HepG2 (cell line): ENCODE data around the gene KIF2C. TPM values are rescaled to one million over a fixed set of nuclear protein-coding genes. Genes with fewer than 3 reads are reported as not detected.
A peak's percentile ranks its signal among the peaks of the same experiment; 100 is the strongest.

ENCODE experiments used
- ARID2 ChIP-seq: sonication (generic); formaldehyde crosslinking; IDR thresholded peaks from 2 replicates; pipeline ENCODE4 v1.8.1; 2022; ENCODE audit warnings: mild to moderate bottlenecking, missing genetic modification reagents, borderline replicate concordance
- ATF7 ChIP-seq, 2 experiments: fragments of 450-650 bp in 1 of 2; sonication (generic) in 1 of 2; formaldehyde crosslinking in 1 of 2; IDR thresholded peaks; 2 replicates each; pipeline versions ENCODE4 v1.4.0 to v1.6.1; 2016 to 2020; ENCODE audit warnings: antibody characterized with exemption in 1 of 2, mild to moderate bottlenecking in 1 of 2, missing genetic modification reagents in 1 of 2
- CCAR2 ChIP-seq: fragments of 200-400 bp; formaldehyde crosslinking; optimal IDR thresholded peaks from 2 replicates; pipeline ENCODE3; 2018; ENCODE audit warnings: low read depth, mild to moderate bottlenecking, low read length, moderate library complexity
- DPF2 ChIP-seq: sonication (generic); formaldehyde crosslinking; IDR thresholded peaks from 2 replicates; pipeline ENCODE4 v1.4.0; 2020; ENCODE audit warnings: mild to moderate bottlenecking, low read depth, missing genetic modification reagents, borderline replicate concordance
- FOXK2 ChIP-seq: fragments of 450-650 bp; IDR thresholded peaks from 2 replicates; pipeline ENCODE4 v1.6.1; 2016
- MTF1 ChIP-seq: sonication (generic); formaldehyde crosslinking; IDR thresholded peaks from 2 replicates; pipeline ENCODE4 v1.5.0; 2020; ENCODE audit warnings: missing genetic modification reagents
- MXD3 ChIP-seq: IDR thresholded peaks from 2 replicates; pipeline ENCODE4 v1.6.1; 2016; ENCODE audit warnings: mild to moderate bottlenecking, missing biosample characterization, missing genetic modification reagents
- NFKB2 ChIP-seq: sonication (generic); formaldehyde crosslinking; IDR thresholded peaks from 2 replicates; pipeline ENCODE4 v1.4.0; 2020; ENCODE audit warnings: missing genetic modification reagents, borderline replicate concordance
- PCBP2 ChIP-seq: fragments of 200-400 bp; formaldehyde crosslinking; optimal IDR thresholded peaks from 2 replicates; pipeline ENCODE3; 2018; ENCODE audit warnings: low read length, low read depth; ENCODE audit not compliant: poor library complexity, severe bottlenecking
- SKI ChIP-seq: fragments of 450-650 bp; IDR thresholded peaks from one replicate; pipeline ENCODE4 v1.6.1; 2018; ENCODE audit warnings: mild to moderate bottlenecking; ENCODE audit not compliant: partially characterized antibody
- SMYD3 ChIP-seq: sonication (generic); formaldehyde crosslinking; IDR thresholded peaks from 2 replicates; pipeline ENCODE4 v1.8.1; 2023; ENCODE audit warnings: mild to moderate bottlenecking, missing genetic modification reagents
- THAP7 ChIP-seq: sonication (generic); formaldehyde crosslinking; IDR thresholded peaks from 2 replicates; pipeline ENCODE4 v1.8.1; 2023; ENCODE audit warnings: mild to moderate bottlenecking, missing genetic modification reagents
- TRIM24 ChIP-seq: sonication (generic); formaldehyde crosslinking; IDR thresholded peaks from 2 replicates; pipeline ENCODE4 v1.8.0; 2022; ENCODE audit warnings: mild to moderate bottlenecking, missing genetic modification reagents
- ZFP41 ChIP-seq: sonication (generic); formaldehyde crosslinking; IDR thresholded peaks from 2 replicates; pipeline ENCODE4 v1.4.0; 2020; ENCODE audit warnings: mild to moderate bottlenecking, missing genetic modification reagents, borderline replicate concordance
- ZNF629 ChIP-seq: sonication (generic); formaldehyde crosslinking; conservative IDR thresholded peaks from 2 replicates; pipeline ENCODE4 v1.5.0; 2020; ENCODE audit warnings: missing genetic modification reagents
- ZNF710 ChIP-seq: sonication (generic); formaldehyde crosslinking; IDR thresholded peaks from 2 replicates; pipeline ENCODE4 v1.5.0; 2020; ENCODE audit warnings: mild to moderate bottlenecking, missing genetic modification reagents, borderline replicate concordance
- ZNF839 ChIP-seq: sonication (generic); formaldehyde crosslinking; IDR thresholded peaks from 2 replicates; pipeline ENCODE4 v1.4.0; 2020; ENCODE audit warnings: missing genetic modification reagents, mild to moderate bottlenecking, borderline replicate concordance
- polyA plus RNA-seq, 8 experiments: library from polyadenylated mRNA; depleted of rRNA in 3 of 8; stranded (reverse) in 7 of 8; unstranded in 1 of 8; fragments of >200 nt; fragmentation: Illumina TruSeq in 4 of 8; extraction: Trizol in 4 of 8; gene quantifications; 2 replicates each; pipeline versions ENCODE4 v1.2.1 to v1.2.3, GENCODE V29; 2011 to 2016; ENCODE audit warnings: low read depth in 4 of 8, missing spikeins in 1 of 8, mixed read lengths in 1 of 8; ENCODE audit not compliant: insufficient read depth in 1 of 8
- total RNA-seq, 5 experiments: library from RNA; depleted of rRNA; stranded (reverse); fragments of >200 nt; fragmentation: Illumina TruSeq; extraction: Trizol; gene quantifications; 2 replicates each; pipeline ENCODE4 v1.2.3, GENCODE V29; 2016; ENCODE audit warnings: low read depth in 1 of 5

KIF2C gene
- total and polyA plus RNA-seq, 2 of the 13 experiments (the other 11 are each of a cell fraction or from before 2014, with no cell fraction given) = 29.7 to 53.7 TPM

GRCh38 chr1:44775078-44775929 is 35.7 kb downstream of the KIF2C start, which contains the start of gene RPS8 (continued):
- TF ChIP-seq ZNF839 (CRISPR knock-in tag) = no peak
- no peak for TF ChIP-seq TRIM24 (CRISPR knock-in tag)
- TF ChIP-seq CCAR2 = no peak
- TF ChIP-seq NFKB2 (CRISPR knock-in tag) = peak; percentile 90
- peak; percentile 74 for TF ChIP-seq SKI
- no peak for TF ChIP-seq PCBP2
- no peak; the same call in 1 of the 2 replicates for TF ChIP-seq FOXK2
- TF ChIP-seq ATF7 (IDR thresholded peaks at IDR 0.05) = no peak
- TF ChIP-seq ATF7 (CRISPR knock-in tag; IDR thresholded peaks at IDR 0.05) = no peak
- no peak; the same call in 1 of the 2 replicates for TF ChIP-seq ZNF629 (CRISPR knock-in tag)
- no peak; the same call in 1 of the 2 replicates for TF ChIP-seq THAP7 (CRISPR knock-in tag)
- no peak for TF ChIP-seq ZFP41 (CRISPR knock-in tag)
- TF ChIP-seq ARID2 (CRISPR knock-in tag) = no peak
- TF ChIP-seq DPF2 (CRISPR knock-in tag) = no peak
- TF ChIP-seq MTF1 (CRISPR knock-in tag) = no peak
- 0 out of 2 replicates have a peak, but pooled peaks have one; percentile 44 for TF ChIP-seq ZNF710
- TF ChIP-seq SMYD3 (CRISPR knock-in tag) = peak; percentile 71; the same call in 1 of the 2 replicates
- peak; percentile 93 for TF ChIP-seq MXD3 (CRISPR knock-in tag)
